ENCODE results near the gene NAT14. TPM values are rescaled to one million over a fixed set of nuclear protein-coding genes. Genes with fewer than 3 reads are reported as not detected.

NAT14 gene
- total RNA-seq, 4 donors from 2014 or later: 0.40 to 2.5 (median 1.1) TPM

GRCh38 chr19:55451965-55452748, 32.8 kb upstream of the NAT14 start:
- peak overlapping the region in 1 of 4 donors; percentile 19 for H3K4me3 ChIP-seq
- peaks cover 3 to 11% of the 10 kb centered on the region in 2 donors for H3K4me1 ChIP-seq
- in situ Hi-C loops (cut with MboI; ENCODE audit: low sequenced_read_pairs in 4 of 4) (no loop called here), intact Hi-C loops (cut with DNase I; ENCODE audit: low total_unique reads) (no loop called here)
- H3K36me3 ChIP-seq: no peaks in the 10 kb centered on the region
- DNase-seq (no peak), ATAC-seq (no peak)
- no peak for TF ChIP-seq CTCF (IDR thresholded peaks at IDR 0.05 in 4 of 5, conservative IDR thresholded peaks at IDR 0.05 in 1 of 5)
- no peak for TF ChIP-seq POLR2A (IDR thresholded peaks at IDR 0.05)
- H3K27ac ChIP-seq: no peak overlapping the region
- H3K27me3 ChIP-seq: peaks cover 31 to 35% (median 33%) of the 10 kb centered on the region in 3 donors
- no peaks in the 10 kb centered on the region for H3K9me3 ChIP-seq

GRCh38 chr19:55452749-55453346, 32.1 kb upstream of the NAT14 start:
- H3K4me3 ChIP-seq: peak overlapping the region in 1 of 4 donors; percentile 19

GRCh38 chr19:55453511-55454260, 31.3 kb upstream of the NAT14 start:
- DNase-seq (no peak), ATAC-seq (no peak)
- peaks cover 3 to 11% of the 10 kb centered on the region in 2 donors for H3K4me1 ChIP-seq
- in situ Hi-C loops (cut with MboI; ENCODE audit: low sequenced_read_pairs in 4 of 4) (no loop called here), intact Hi-C loops (cut with DNase I; ENCODE audit: low total_unique reads) (no loop called here)
- no peaks in the 10 kb centered on the region for H3K36me3 ChIP-seq
- no peaks in the 10 kb centered on the region for H3K9me3 ChIP-seq
- H3K27ac ChIP-seq: no peak overlapping the region
- TF ChIP-seq CTCF (IDR thresholded peaks at IDR 0.05 in 4 of 5, conservative IDR thresholded peaks at IDR 0.05 in 1 of 5): no peak
- no peak for TF ChIP-seq POLR2A (IDR thresholded peaks at IDR 0.05)
- peaks cover 27 to 33% (median 31%) of the 10 kb centered on the region in 3 donors for H3K27me3 ChIP-seq
- no peak overlapping the region for H3K4me3 ChIP-seq

More at GRCh38 chr19:55452749-55453346, 32.1 kb upstream of the NAT14 start:
- ATAC-seq: peak; percentile 82 to 93
- Histone ChIP-seq H3K4me1 (peaks cover 3 to 11% of the 10 kb centered on the region in 2 donors), H3K27me3 (peaks cover 27 to 33% (median 31%) of the 10 kb centered on the region in 3 donors), H3K36me3 (no peaks in the 10 kb centered on the region), H3K9me3 (no peaks in the 10 kb centered on the region), H3K27ac (no peak overlapping the region)
- DNase-seq: peak; percentile 35 to 71
- TF ChIP-seq POLR2A (IDR thresholded peaks at IDR 0.05) (no peak), CTCF (IDR thresholded peaks at IDR 0.05 in 4 of 5, conservative IDR thresholded peaks at IDR 0.05 in 1 of 5) (peak in 1 of 5 experiments; percentile 29)
- intact Hi-C loops (cut with DNase I; ENCODE audit: low total_unique reads): no loop called here
- in situ Hi-C loops (cut with MboI; ENCODE audit: low sequenced_read_pairs in 4 of 4): no loop called here

GRCh38 chr19:55454787-55455243, 30.2 kb upstream of the NAT14 start:
- H3K9me3 ChIP-seq: no peaks in the 10 kb centered on the region
- peaks cover 3 to 11% of the 10 kb centered on the region in 2 donors for H3K4me1 ChIP-seq
- peak in 3 of 5 experiments; percentile 33 to 41 (median 38) for TF ChIP-seq CTCF (IDR thresholded peaks at IDR 0.05 in 4 of 5, conservative IDR thresholded peaks at IDR 0.05 in 1 of 5)
- TF ChIP-seq POLR2A (IDR thresholded peaks at IDR 0.05): no peak
- intact Hi-C loops (cut with DNase I; ENCODE audit: low total_unique reads) (no loop called here), in situ Hi-C loops (cut with MboI; ENCODE audit: low sequenced_read_pairs in 4 of 4) (no loop called here)
- DNase-seq (no peak), ATAC-seq (no peak)
- H3K27ac ChIP-seq: no peak overlapping the region
- H3K36me3 ChIP-seq: no peaks in the 10 kb centered on the region
- H3K27me3 ChIP-seq: peaks cover 21 to 25% (median 22%) of the 10 kb centered on the region in 3 donors
- H3K4me3 ChIP-seq: no peak overlapping the region
